A673 (cell line): ENCODE measurements around the gene ADAMTS8. TPM values are rescaled to one million over a fixed set of nuclear protein-coding genes. Genes with fewer than 3 reads are reported as not detected.

Source experiments
- BruUV-seq: library from RNA; stranded (reverse); fragments of 400-500 nt; replicated peaks from 2 replicates; lab custom pipeline; 2021; lab: Mats Ljungman, UMichigan
- CTCF ChIA-PET: fragments of 300-600 bp; sonication (Branson Sonifier 250); formaldehyde crosslinking; loops from one replicate; lab custom pipeline; 2022; ENCODE audit warnings: antibody characterized with exemption; lab: Charles Lee
- POLR2A ChIA-PET: fragments of 300-600 bp; sonication (Branson Sonifier 250); formaldehyde crosslinking; loops from one replicate; lab custom pipeline; 2022; ENCODE audit warnings: antibody characterized with exemption; ENCODE audit not compliant: low non-redundant PET; lab: Charles Lee
- DNase-seq: peaks from one replicate; pipeline ENCODE4 v3.0.0-alpha.2; 2015; ENCODE audit warnings: low spot score
- H3K27ac ChIP-seq: fragments of 200-600 bp; sonication (generic); 2 replicates; pipeline ENCODE4 v1.5.1; 2016; ENCODE audit warnings: mixed run types, low read depth, mild to moderate bottlenecking, mixed read lengths, antibody characterized with exemption, low read length; ENCODE audit not compliant: poor library complexity, severe bottlenecking
- H3K27me3 ChIP-seq: fragments of 200-600 bp; sonication (generic); replicated peaks from 2 replicates; pipeline ENCODE4 v1.6.1; 2017; ENCODE audit warnings: mixed run types, low read depth, mild to moderate bottlenecking, mixed read lengths, antibody characterized with exemption, low read length; ENCODE audit not compliant: insufficient read depth, poor library complexity
- H3K36me3 ChIP-seq: fragments of 200-600 bp; sonication (generic); 2 replicates; pipeline ENCODE4 v1.6.1; 2016; ENCODE audit warnings: mixed run types, mild to moderate bottlenecking, mixed read lengths, antibody characterized with exemption, low read length; ENCODE audit not compliant: insufficient read depth, poor library complexity, severe bottlenecking
- H3K4me1 ChIP-seq: fragments of 200-600 bp; sonication (generic); 2 replicates; pipeline ENCODE4 v1.6.1; 2017; ENCODE audit warnings: mixed run types, mild to moderate bottlenecking, mixed read lengths, antibody characterized with exemption, low read length; ENCODE audit not compliant: insufficient read depth, poor library complexity, severe bottlenecking
- H3K4me3 ChIP-seq: fragments of 200-600 bp; sonication (generic); 2 replicates; pipeline ENCODE4 v1.5.1; 2016; ENCODE audit warnings: low read depth, mixed run types, mild to moderate bottlenecking, mixed read lengths, low read length; ENCODE audit not compliant: poor library complexity, severe bottlenecking
- H3K9me3 ChIP-seq: fragments of 200-600 bp; sonication (generic); 2 replicates; pipeline ENCODE4 v1.6.1; 2016; ENCODE audit warnings: mixed run types, low read depth, mild to moderate bottlenecking, mixed read lengths, antibody characterized with exemption, low read length; ENCODE audit not compliant: poor library complexity, severe bottlenecking
- CTCF ChIP-seq: fragments of 300-800, 200-600 bp; sonication (generic); conservative IDR thresholded peaks from 2 replicates; pipeline ENCODE4 v1.5.1; 2017; ENCODE audit warnings: low read depth, mild to moderate bottlenecking, antibody characterized with exemption, low read length, moderate library complexity, mixed read lengths
- EZH2 ChIP-seq: fragments of 200-600 bp; sonication (generic); IDR thresholded peaks from 2 replicates; pipeline ENCODE4 v1.6.1; 2017; ENCODE audit warnings: borderline replicate concordance, low read depth, mild to moderate bottlenecking, mixed read lengths, antibody characterized with exemption, low read length; ENCODE audit not compliant: poor library complexity, severe bottlenecking
- intact Hi-C: fragments of 100-400 bp; cut with micrococcal nuclease; formaldehyde crosslinking; loops from one replicate; pipeline ENCODE4 v1.10.0; 2022; ENCODE audit not compliant: unreplicated experiment
- total RNA-seq: library from RNA; stranded (reverse); gene quantifications from 2 replicates; pipeline ENCODE4 v1.2.3, GENCODE V29; 2021

Gene ADAMTS8
- total RNA-seq, 1 experiment from 2014 or later = not detected

- no TSS peak for BruUV-seq
- POLR2A ChIA-PET = no interaction called here
- intact Hi-C loops = no loop called here
These were observed 24.4 kb downstream of the ADAMTS8 start for GRCh38 chr11:130403967-130404366.

DNA sequence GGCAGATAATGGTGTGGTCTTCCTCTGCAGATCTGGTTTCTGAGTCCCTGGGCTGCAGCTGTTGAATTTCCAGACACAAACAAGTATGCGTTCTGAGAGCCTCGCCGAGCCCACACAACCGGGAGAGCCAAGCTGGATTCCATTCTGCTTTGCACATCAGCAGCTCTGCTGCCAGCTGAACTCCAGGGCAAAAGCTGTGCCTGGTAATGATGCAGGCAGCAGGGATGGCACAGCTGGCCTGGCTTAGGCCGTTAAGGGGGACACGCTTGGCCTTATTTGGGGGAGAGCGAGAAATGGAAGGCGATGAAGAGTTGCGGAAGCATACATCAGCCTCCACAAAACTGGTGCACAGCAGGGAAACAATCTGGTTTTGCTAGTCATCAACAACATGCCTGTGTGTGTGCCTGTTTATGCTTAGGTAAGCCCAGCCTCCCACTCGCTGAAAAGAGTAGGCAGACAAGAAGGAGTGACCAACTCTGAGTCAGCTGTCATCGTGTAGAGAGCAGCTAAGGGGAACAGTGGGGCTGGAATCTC lies 25.1 kb downstream of the ADAMTS8 start:
- intact Hi-C loops = no loop called here
- no peak overlapping the region for H3K27ac ChIP-seq
- DNase-seq = no peak
- H3K9me3 ChIP-seq = no peaks in the 10 kb centered on the region
- CTCF ChIA-PET = no interaction called here
- H3K36me3 ChIP-seq = no peaks in the 10 kb centered on the region
- no peak overlapping the region for H3K4me3 ChIP-seq
- no peaks in the 10 kb centered on the region for H3K4me1 ChIP-seq
- POLR2A ChIA-PET = no interaction called here
- TF ChIP-seq EZH2 = no peak
- no peak for TF ChIP-seq CTCF
- peaks cover 1% of the 10 kb centered on the region for H3K27me3 ChIP-seq
- no TSS peak for BruUV-seq

More at GRCh38 chr11:130403967-130404366, 24.4 kb downstream of the ADAMTS8 start:
- peak; percentile 39 for DNase-seq
- Histone ChIP-seq H3K4me3 (no peak overlapping the region), H3K4me1 (no peaks in the 10 kb centered on the region), H3K27me3 (no peaks in the 10 kb centered on the region), H3K27ac (no peak overlapping the region), H3K36me3 (no peaks in the 10 kb centered on the region), H3K9me3 (no peaks in the 10 kb centered on the region)
- CTCF ChIA-PET = no interaction called here
- TF ChIP-seq CTCF = no peak
- TF ChIP-seq EZH2 = no peak

DNA sequence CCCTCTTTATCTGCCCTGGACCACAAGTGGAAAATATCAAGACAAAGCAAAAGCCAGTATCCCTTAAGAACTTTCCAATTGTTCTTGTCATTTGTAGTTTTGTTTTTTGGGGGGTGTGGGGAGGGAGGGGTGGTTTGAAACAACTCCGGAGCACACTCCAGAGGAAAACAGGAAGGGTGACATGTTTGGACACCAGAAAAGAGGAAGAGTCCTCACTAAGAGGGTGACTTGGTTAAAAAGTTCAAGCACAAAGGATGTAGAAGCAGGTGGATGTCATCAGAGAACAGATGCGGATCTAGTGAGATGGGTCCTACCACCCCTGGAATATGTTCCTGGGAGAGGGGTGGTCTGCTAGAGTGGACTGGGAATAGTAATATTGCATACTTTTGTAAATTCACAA lies 25.8 kb downstream of the ADAMTS8 start:
- intact Hi-C loops = no loop called here
- H3K36me3 ChIP-seq = no peaks in the 10 kb centered on the region
- H3K4me3 ChIP-seq = no peak overlapping the region
- ChIA-PET CTCF (no interaction called here), POLR2A (no interaction called here)
- DNase-seq = no peak
- H3K27me3 ChIP-seq = peaks cover 9% of the 10 kb centered on the region
- H3K9me3 ChIP-seq = no peaks in the 10 kb centered on the region
- no TSS peak for BruUV-seq
- H3K27ac ChIP-seq = no peak overlapping the region
- TF ChIP-seq EZH2 (no peak), CTCF (no peak)
- H3K4me1 ChIP-seq = no peaks in the 10 kb centered on the region
